Activated T-helper 2 cell treated with anti-CD3 and anti-CD28 coated beads, Interferon-gamma antibody, Interleukin-2, Interleukin-4, amounts not matched to agents 10 μg/mL and 5 μg/mL and 100 μg/mL, durations not matched to agents 14 hours and 24 hours and 36 hours (primary cell): ENCODE data around the gene RPL15. TPM values are rescaled to one million over a fixed set of nuclear protein-coding genes. Genes with fewer than 3 reads are reported as not detected.

Experiments
- DNase-seq: peaks from one replicate; pipeline ENCODE4 v3.0.0; 2021; ENCODE audit warnings: low spot score
- H3K27ac Mint-ChIP-seq: one replicate; pipeline ENCODE4 v1.8.0; 2021; ENCODE audit warnings: mixed read lengths
- H3K27me3 Mint-ChIP-seq: one replicate; pipeline ENCODE4 v1.8.0; 2021; ENCODE audit warnings: low read depth, mixed read lengths
- H3K36me3 Mint-ChIP-seq: one replicate; pipeline ENCODE4 v1.8.0; 2021; ENCODE audit warnings: low read depth, mixed read lengths
- H3K4me1 Mint-ChIP-seq: one replicate; pipeline ENCODE4 v1.8.0; 2021; ENCODE audit warnings: low read depth, mixed read lengths
- H3K4me3 Mint-ChIP-seq: one replicate; pipeline ENCODE4 v1.8.0; 2021; ENCODE audit warnings: low read depth, mild to moderate bottlenecking, moderate library complexity, mixed read lengths
- H3K9me3 Mint-ChIP-seq: one replicate; pipeline ENCODE4 v1.8.0; 2021; ENCODE audit warnings: mixed read lengths
- intact Hi-C: fragments of 100-400 bp; cut with micrococcal nuclease; formaldehyde crosslinking; loops from one replicate; pipeline ENCODE4 v1.15.1; 2023
- total RNA-seq: library from RNA; stranded (reverse); gene quantifications from 2 replicates; pipeline ENCODE4 v1.2.3, GENCODE V29; 2022

RPL15 gene
- total RNA-seq, 1 donor from 2014 or later: 1,859 TPM

- Mint-ChIP-seq H3K36me3 (no peaks in the 10 kb centered on the region), H3K4me3 (peak overlapping the region; percentile 77), H3K27me3 (peaks cover 27% of the 10 kb centered on the region), H3K9me3 (no peaks in the 10 kb centered on the region), H3K4me1 (peaks cover 9% of the 10 kb centered on the region), H3K27ac (peak overlapping the region; percentile 39)
- DNase-seq: no peak
- intact Hi-C loops: loop anchor here (10.0 kb wide), 1 partner anchor 499 kb away; no protein-coding TSS in a partner anchor
Observed at GRCh38 chr3:23944007-23944783, 27.3 kb downstream of the RPL15 start.

- peak; percentile 70 for DNase-seq
- peak within 1 kb of the TSS; percentile 80 for H3K4me3 Mint-ChIP-seq
- H3K9me3 Mint-ChIP-seq: no peaks in the 10 kb centered on the region
- H3K27me3 Mint-ChIP-seq: peaks cover 25% of the 10 kb centered on the region
- intact Hi-C loops: loop anchor here (1.0 to 10.0 kb wide), 3 partner anchors 28 to 743 kb away; partner anchors contain the start of genes RPL15 and UBE2E2
- H3K4me1 Mint-ChIP-seq: peaks cover 17% of the 10 kb centered on the region
- H3K27ac Mint-ChIP-seq: peak within 1 kb of the TSS; percentile 39
- no peaks in the 10 kb centered on the region for H3K36me3 Mint-ChIP-seq
Observed at GRCh38 chr3:23944861-23945662, 28.1 kb downstream of the RPL15 start, which contains the start of gene NR1D2. Gene NR1D2 (plus strand): TSS chr3:23945286. CDS start chr3:23945579, 293 bp downstream.

- Mint-ChIP-seq H3K4me3 (no peak overlapping the region), H3K27ac (no peak overlapping the region), H3K4me1 (peaks cover 23% of the 10 kb centered on the region), H3K36me3 (no peaks in the 10 kb centered on the region), H3K27me3 (peaks cover 25% of the 10 kb centered on the region), H3K9me3 (no peaks in the 10 kb centered on the region)
- intact Hi-C loops: loop anchor here (1.0 to 10.0 kb wide), 3 partner anchors 28 to 743 kb away; partner anchors contain the start of genes RPL15 and UBE2E2
- no peak for DNase-seq
Observed at GRCh38 chr3:23945663-23945912, 28.7 kb downstream of the RPL15 start.

GRCh38 chr3:23945913-23946687 lies 29.2 kb downstream of the RPL15 start:
- Mint-ChIP-seq H3K9me3 (no peaks in the 10 kb centered on the region), H3K27ac (peak overlapping the region; percentile 85), H3K4me3 (peak overlapping the region; percentile 80), H3K36me3 (no peaks in the 10 kb centered on the region), H3K27me3 (peaks cover 23% of the 10 kb centered on the region), H3K4me1 (peaks cover 23% of the 10 kb centered on the region)
- DNase-seq: peak; percentile 91
- intact Hi-C loops: loop anchor here (1.0 to 10.0 kb wide), 4 partner anchors 29 to 744 kb away; partner anchors contain the start of genes RPL15 and UBE2E2

GRCh38 chr3:23948761-23949160 lies 31.8 kb downstream of the RPL15 start:
- intact Hi-C loops: loop anchor here (5.0 to 10.0 kb wide), 2 partner anchors 504 to 746 kb away; partner anchors contain the start of gene UBE2E2
- no peak overlapping the region for H3K4me3 Mint-ChIP-seq
- no peaks in the 10 kb centered on the region for H3K36me3 Mint-ChIP-seq
- DNase-seq: no peak
- H3K27ac Mint-ChIP-seq: no peak overlapping the region
- H3K4me1 Mint-ChIP-seq: peaks cover 23% of the 10 kb centered on the region
- peaks cover 9% of the 10 kb centered on the region for H3K27me3 Mint-ChIP-seq
- no peaks in the 10 kb centered on the region for H3K9me3 Mint-ChIP-seq

GRCh38 chr3:23949784-23950183 lies 32.9 kb downstream of the RPL15 start:
- no peaks in the 10 kb centered on the region for H3K9me3 Mint-ChIP-seq
- H3K4me1 Mint-ChIP-seq: peaks cover 19% of the 10 kb centered on the region

GRCh38 chr3:23950293-23950692 lies 33.4 kb downstream of the RPL15 start:
- H3K27me3 Mint-ChIP-seq: no peaks in the 10 kb centered on the region
- no peaks in the 10 kb centered on the region for H3K9me3 Mint-ChIP-seq
- no peaks in the 10 kb centered on the region for H3K36me3 Mint-ChIP-seq
- DNase-seq: no peak
- intact Hi-C loops: no loop called here
- peak overlapping the region; percentile 30 for H3K4me3 Mint-ChIP-seq
- peaks cover 19% of the 10 kb centered on the region for H3K4me1 Mint-ChIP-seq
- H3K27ac Mint-ChIP-seq: no peak overlapping the region

More at GRCh38 chr3:23949784-23950183, 32.9 kb downstream of the RPL15 start:
- Mint-ChIP-seq H3K4me3 (peak overlapping the region; percentile 30), H3K36me3 (no peaks in the 10 kb centered on the region), H3K27me3 (no peaks in the 10 kb centered on the region), H3K27ac (no peak overlapping the region)
- no peak for DNase-seq
- intact Hi-C loops: loop anchor here (5.0 to 10.0 kb wide), 2 partner anchors 505 to 747 kb away; partner anchors contain the start of gene UBE2E2

GRCh38 chr3:23952646-23953045 lies 35.7 kb downstream of the RPL15 start:
- intact Hi-C loops: no loop called here
- no peaks in the 10 kb centered on the region for H3K9me3 Mint-ChIP-seq
- DNase-seq: no peak
- no peak overlapping the region for H3K4me3 Mint-ChIP-seq
- H3K4me1 Mint-ChIP-seq: peaks cover 14% of the 10 kb centered on the region
- no peak overlapping the region for H3K27ac Mint-ChIP-seq
- no peaks in the 10 kb centered on the region for H3K27me3 Mint-ChIP-seq
- H3K36me3 Mint-ChIP-seq: no peaks in the 10 kb centered on the region

- peaks cover 14% of the 10 kb centered on the region for H3K4me1 Mint-ChIP-seq
Observed at GRCh38 chr3:23953523-23953922, 36.6 kb downstream of the RPL15 start.

GRCh38 chr3:23954144-23954543 lies 37.2 kb downstream of the RPL15 start:
- H3K36me3 Mint-ChIP-seq: no peaks in the 10 kb centered on the region
- no peaks in the 10 kb centered on the region for H3K9me3 Mint-ChIP-seq
- peaks cover 16% of the 10 kb centered on the region for H3K4me1 Mint-ChIP-seq
- intact Hi-C loops: no loop called here
- H3K27ac Mint-ChIP-seq: no peak overlapping the region
- no peak for DNase-seq
- H3K4me3 Mint-ChIP-seq: no peak overlapping the region
- H3K27me3 Mint-ChIP-seq: no peaks in the 10 kb centered on the region

More at GRCh38 chr3:23953523-23953922, 36.6 kb downstream of the RPL15 start:
- Mint-ChIP-seq H3K27ac (no peak overlapping the region), H3K36me3 (no peaks in the 10 kb centered on the region), H3K4me3 (no peak overlapping the region), H3K27me3 (no peaks in the 10 kb centered on the region), H3K9me3 (no peaks in the 10 kb centered on the region)
- intact Hi-C loops: no loop called here
- no peak for DNase-seq

GRCh38 chr3:23956701-23957100 lies 39.8 kb downstream of the RPL15 start:
- Mint-ChIP-seq H3K36me3 (no peaks in the 10 kb centered on the region), H3K27ac (no peak overlapping the region), H3K4me3 (no peak overlapping the region), H3K4me1 (peaks cover 6% of the 10 kb centered on the region), H3K9me3 (no peaks in the 10 kb centered on the region), H3K27me3 (no peaks in the 10 kb centered on the region)
- no peak for DNase-seq
- intact Hi-C loops: no loop called here

- no peak overlapping the region for H3K4me3 Mint-ChIP-seq
- H3K9me3 Mint-ChIP-seq: no peaks in the 10 kb centered on the region
- no peaks in the 10 kb centered on the region for H3K36me3 Mint-ChIP-seq
- DNase-seq: no peak
- H3K27ac Mint-ChIP-seq: peak overlapping the region; percentile 18
- intact Hi-C loops: no loop called here
- H3K4me1 Mint-ChIP-seq: peaks cover 6% of the 10 kb centered on the region
- no peaks in the 10 kb centered on the region for H3K27me3 Mint-ChIP-seq
Observed at GRCh38 chr3:23959135-23959900, 42.4 kb downstream of the RPL15 start.
